HG03457 (cell line): ENCODE measurements around the gene PSAT1.

Experiments
- ATAC-seq: cut with Tn5 transposase; IDR thresholded peaks from one replicate; pipeline ENCODE4 v1.9.1; 2021; ENCODE audit warnings: moderate number of reproducible peaks; ENCODE audit not compliant: unreplicated experiment

PSAT1 gene

GRCh38 chr9:78358329-78359051 is 61.6 kb downstream of the PSAT1 start:
- no peak for ATAC-seq

DNA sequence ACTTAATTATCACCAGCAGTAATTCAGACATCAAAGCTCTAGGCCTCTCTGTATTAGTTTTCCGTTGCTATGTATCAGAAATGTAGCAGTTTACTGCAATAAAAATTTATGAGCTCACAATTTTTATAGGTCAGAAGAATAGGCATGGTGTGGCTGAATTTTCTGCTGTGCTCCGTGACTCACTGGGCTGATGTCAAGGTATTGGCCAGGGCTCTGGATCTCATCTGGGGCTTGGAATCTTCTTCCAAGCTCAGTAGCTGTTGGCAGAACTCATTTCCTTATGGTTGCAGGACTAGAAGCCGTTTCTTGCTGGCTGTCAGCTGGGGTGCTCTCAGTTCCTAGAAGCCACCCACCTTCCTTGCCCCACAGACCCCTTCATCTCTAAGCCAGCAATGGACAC is 66.3 kb downstream of the PSAT1 start:
- ATAC-seq: no peak

GRCh38 chr9:78365748-78366697 is 69.1 kb downstream of the PSAT1 start:
- no peak for ATAC-seq

DNA sequence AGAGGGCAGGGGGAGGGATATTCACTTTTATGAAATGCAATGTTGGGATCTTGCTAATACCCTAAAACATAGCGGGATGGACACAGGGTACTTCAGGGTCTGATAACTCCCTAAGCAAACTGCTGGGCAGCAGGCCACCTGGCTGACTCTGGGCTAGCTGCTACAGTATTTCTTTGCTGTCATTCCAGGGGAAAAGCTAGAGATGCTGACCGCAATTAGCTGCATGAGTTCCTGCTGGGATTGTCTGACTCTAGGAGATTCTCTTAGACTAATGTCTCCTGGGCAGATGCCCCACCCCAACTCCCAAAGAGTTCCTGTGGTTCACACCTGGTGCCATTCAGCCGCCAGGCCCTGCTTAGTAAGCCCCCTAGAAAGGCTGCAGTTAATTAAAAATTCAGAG is 69.9 kb downstream of the PSAT1 start:
- no peak for ATAC-seq

DNA sequence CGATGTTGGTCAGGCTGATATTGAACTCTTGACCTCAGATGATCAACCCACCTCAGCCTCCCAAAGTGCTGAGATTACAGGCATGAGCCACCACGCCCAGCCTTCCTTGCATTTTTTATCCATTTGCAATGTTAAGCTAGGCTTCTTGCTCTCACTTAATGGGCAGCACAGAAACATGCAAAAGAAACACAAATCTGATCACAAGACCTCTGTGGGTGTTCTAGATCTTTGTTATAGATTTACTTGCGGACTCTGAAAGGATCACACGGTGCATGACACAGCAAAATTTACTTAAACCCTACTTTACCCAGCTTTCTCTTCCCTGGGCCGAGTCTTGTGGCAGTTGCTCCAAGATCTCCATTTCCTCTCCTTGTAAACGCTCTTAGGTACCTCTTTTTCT is 71.3 kb downstream of the PSAT1 start:
- no peak for ATAC-seq

- ATAC-seq: peak; percentile 61
Observed at GRCh38 chr9:78369639-78370219, 72.8 kb downstream of the PSAT1 start.

- no peak for ATAC-seq
Observed at GRCh38 chr9:78370991-78371390, 74.1 kb downstream of the PSAT1 start.

DNA sequence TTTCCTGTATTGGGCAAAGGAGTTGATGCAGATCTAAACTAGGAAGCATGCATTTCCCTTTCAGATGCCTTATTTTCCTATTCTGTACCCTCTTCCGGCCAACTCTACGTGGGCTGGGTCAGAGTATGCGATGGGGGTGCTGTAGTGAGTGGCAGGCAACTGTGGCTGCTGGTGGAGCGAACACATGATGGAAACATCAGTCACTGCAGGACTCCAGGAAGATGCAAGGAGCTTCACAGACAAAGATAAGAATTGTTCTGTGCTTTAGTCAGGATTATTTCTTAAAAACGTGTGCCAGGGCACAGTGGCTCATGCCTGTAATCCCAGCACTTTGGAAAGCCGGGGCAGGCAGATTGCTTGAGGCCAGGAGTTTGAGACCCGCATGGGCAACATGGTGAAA is 75.1 kb downstream of the PSAT1 start:
- no peak for ATAC-seq
